Liver (tissue), 9 donors: ENCODE data around the gene TPM3. TPM values are rescaled to one million over a fixed set of nuclear protein-coding genes. Genes with fewer than 3 reads are reported as not detected.

Experiments used
- DNase-seq: peaks from one replicate; pipeline ENCODE4 v3.0.0-alpha.2; 2017; ENCODE audit warnings: low spot score
- H3K27ac ChIP-seq, 2 donors: one replicate each; pipeline ENCODE4 v1.7.0; 2013; ENCODE audit warnings: inconsistent platforms in 2 of 2, low read length in 2 of 2, control low read depth in 1 of 2, low read depth in 1 of 2, mild to moderate bottlenecking in 1 of 2
- H3K27me3 ChIP-seq, 4 donors: one replicate each; pipeline versions ENCODE4 v1.6.1 to v1.7.0; 2013; ENCODE audit warnings: low read length in 3 of 4, inconsistent platforms in 1 of 4, mild to moderate bottlenecking in 1 of 4, moderate library complexity in 1 of 4; ENCODE audit not compliant: control insufficient read depth in 4 of 4, insufficient read depth in 4 of 4
- H3K36me3 ChIP-seq, 4 donors: one replicate each; pipeline versions ENCODE4 v1.6.1 to v1.7.0; 2013; ENCODE audit warnings: low read length in 3 of 4, mild to moderate bottlenecking in 3 of 4, low read depth in 1 of 4, moderate library complexity in 1 of 4; ENCODE audit not compliant: control insufficient read depth in 4 of 4, insufficient read depth in 3 of 4
- H3K4me1 ChIP-seq, 4 donors: one replicate each; pipeline versions ENCODE4 v1.6.1 to v1.7.0; 2013; ENCODE audit warnings: low read length in 3 of 4, mild to moderate bottlenecking in 3 of 4, moderate library complexity in 1 of 4; ENCODE audit not compliant: control insufficient read depth in 4 of 4, insufficient read depth in 4 of 4
- H3K4me3 ChIP-seq, 3 donors: one replicate each; pipeline versions ENCODE4 v1.6.1 to v1.7.0; 2013; ENCODE audit warnings: low read length in 3 of 3, control low read depth in 1 of 3, low read depth in 1 of 3, mild to moderate bottlenecking in 1 of 3
- H3K9ac ChIP-seq, 2 donors: one replicate each; pipeline ENCODE4 v1.7.0; 2013; ENCODE audit warnings: low read length in 2 of 2, mild to moderate bottlenecking in 2 of 2, moderate library complexity in 2 of 2, control low read depth in 1 of 2, low read depth in 1 of 2
- H3K9me3 ChIP-seq, 4 donors: one replicate each; pipeline versions ENCODE4 v1.6.1 to v1.7.0; 2013; ENCODE audit warnings: low read length in 3 of 4; ENCODE audit not compliant: control insufficient read depth in 4 of 4
- ATF3 ChIP-seq: IDR thresholded peaks from 2 replicates; pipeline ENCODE4 v1.6.1; 2016; ENCODE audit warnings: antibody characterized with exemption
- CTCF ChIP-seq: fragments of 150-350 bp; IDR thresholded peaks from 2 replicates; pipeline ENCODE4 v1.5.1; 2017; ENCODE audit warnings: improper control_type of control experiment, low read depth, low read length; ENCODE audit not compliant: missing input control
- FOXA1 ChIP-seq: IDR thresholded peaks from 2 replicates; pipeline ENCODE4 v1.6.1; 2016; ENCODE audit warnings: antibody characterized with exemption
- FOXA2 ChIP-seq: IDR thresholded peaks from 2 replicates; pipeline ENCODE4 v1.6.1; 2016; ENCODE audit warnings: antibody characterized with exemption
- GABPA ChIP-seq, 2 donors: IDR thresholded peaks in 1 of 2; conservative IDR thresholded peaks in 1 of 2; 2 replicates each; pipeline ENCODE4 v1.6.1; 2016; ENCODE audit warnings: antibody characterized with exemption in 2 of 2, mild to moderate bottlenecking in 1 of 2, moderate library complexity in 1 of 2
- HNF4A ChIP-seq, 2 donors: conservative IDR thresholded peaks; 2 replicates each; pipeline ENCODE4 v1.6.1; 2016; ENCODE audit warnings: antibody characterized with exemption in 2 of 2, mild to moderate bottlenecking in 2 of 2
- HNF4G ChIP-seq: IDR thresholded peaks from 2 replicates; pipeline ENCODE4 v1.6.1; 2016; ENCODE audit warnings: antibody characterized with exemption
- MAX ChIP-seq: IDR thresholded peaks from 2 replicates; pipeline ENCODE4 v1.6.1; 2016; ENCODE audit warnings: antibody characterized with exemption
- NR2F2 ChIP-seq: IDR thresholded peaks from 2 replicates; pipeline ENCODE4 v1.6.1; 2016; ENCODE audit warnings: antibody characterized with exemption
- RAD21 ChIP-seq, 2 donors: IDR thresholded peaks; 2 replicates each; pipeline ENCODE4 v1.6.1; 2016; ENCODE audit warnings: antibody characterized with exemption in 2 of 2, mild to moderate bottlenecking in 2 of 2
- REST ChIP-seq: IDR thresholded peaks from 2 replicates; pipeline ENCODE4 v1.6.1; 2016; ENCODE audit warnings: antibody characterized with exemption, mild to moderate bottlenecking
- SP1 ChIP-seq: IDR thresholded peaks from 2 replicates; pipeline ENCODE4 v1.6.1; 2018; ENCODE audit warnings: antibody characterized with exemption, mild to moderate bottlenecking
- TAF1 ChIP-seq: conservative IDR thresholded peaks from 2 replicates; pipeline ENCODE4 v1.6.1; 2016; ENCODE audit warnings: antibody characterized with exemption, mild to moderate bottlenecking
- ZBTB33 ChIP-seq: IDR thresholded peaks from 2 replicates; pipeline ENCODE4 v1.6.1; 2016; ENCODE audit warnings: antibody characterized with exemption
- WGBS: extraction: QIAGEN DNeasy Blood & Tissue Kit; methylation state at CpG from one replicate; pipeline ENCODE4 v1.1.7; 2013; 5-methylcytosine and 5-hydroxymethylcytosine counted together
- polyA plus RNA-seq, 2 donors: library from polyadenylated mRNA; stranded (reverse) in 1 of 2; unstranded in 1 of 2; fragments of 200-250 nt in 1 of 2; fragments of >200 nt in 1 of 2; fragmentation: Nextera tagmentation in 1 of 2; extraction: Ambion mirVana in 1 of 2; gene quantifications; one replicate each; pipeline versions ENCODE4 v1.2.1 to v1.2.3, GENCODE V29; 2013 to 2015
- total RNA-seq, 2 donors: library from RNA; depleted of rRNA; stranded (reverse); fragments of >200 nt; gene quantifications; one replicate each; pipeline ENCODE4 v1.2.3, GENCODE V29; 2014
- donor health status: healthy.
- donor health status: healthy.
- donor health status: healthy.
- donor health status: healthy.
- donor health status: healthy.

TPM3 gene
- total and polyA plus RNA-seq, 4 donors, result 89.6 to 120 (median 109) TPM

- no peaks in the 10 kb centered on the region for H3K36me3 ChIP-seq
- H3K27me3 ChIP-seq, result no peaks in the 10 kb centered on the region
- H3K27ac ChIP-seq, result no peak overlapping the region
- TF ChIP-seq GABPA (IDR thresholded peaks at IDR 0.05 in 1 of 2, conservative IDR thresholded peaks at IDR 0.05 in 1 of 2) (no peak), CTCF (peak; percentile 14)
- peaks cover 0 to 7% (median 5%) of the 10 kb centered on the region in 4 donors for H3K4me1 ChIP-seq
- 76% methylated on average over 3 of the region's 3 CpGs for WGBS
- no peaks in the 10 kb centered on the region for H3K9me3 ChIP-seq
- no peak overlapping the region for H3K4me3 ChIP-seq
- H3K9ac ChIP-seq, result no peak overlapping the region
- no peak for DNase-seq
Observed at GRCh38 chr1:154199563-154199879, 7.6 kb upstream of the TPM3 start.

GRCh38 chr1:154198756-154199562 is 7.1 kb upstream of the TPM3 start:
- Histone ChIP-seq H3K27me3 (no peaks in the 10 kb centered on the region), H3K4me1 (peaks cover 0 to 7% (median 5%) of the 10 kb centered on the region in 4 donors), H3K4me3 (no peak overlapping the region), H3K27ac (no peak overlapping the region), H3K9me3 (no peaks in the 10 kb centered on the region), H3K36me3 (no peaks in the 10 kb centered on the region), H3K9ac (no peak overlapping the region)
- WGBS, result 5% methylated on average over 5 of the region's 5 CpGs
- DNase-seq, result no peak
- no peak for TF ChIP-seq HNF4A (conservative IDR thresholded peaks at IDR 0.05)
- TF ChIP-seq RAD21 (IDR thresholded peaks at IDR 0.05), result peak; percentile 73 to 82
- peak; percentile 56 for TF ChIP-seq CTCF

GRCh38 chr1:154193821-154194220 is 1.9 kb upstream of the TPM3 start:
- H3K27ac ChIP-seq, result no peak overlapping the region
- H3K4me3 ChIP-seq, result no peak overlapping the region
- no peaks in the 10 kb centered on the region for H3K36me3 ChIP-seq
- WGBS, result 50% methylated on average over 8 of the region's 8 CpGs
- no peaks in the 10 kb centered on the region for H3K9me3 ChIP-seq
- no peak overlapping the region for H3K9ac ChIP-seq
- no peak for DNase-seq
- no peaks in the 10 kb centered on the region for H3K4me1 ChIP-seq
- no peaks in the 10 kb centered on the region for H3K27me3 ChIP-seq
- TF ChIP-seq SP1 (no peak), RAD21 (IDR thresholded peaks at IDR 0.05) (no peak), ZBTB33 (no peak), FOXA1 (no peak), ATF3 (no peak), MAX (no peak), REST (no peak), HNF4G (no peak), TAF1 (no peak), FOXA2 (no peak), NR2F2 (no peak)
